Ectodermal cell (in vitro differentiated cells): ENCODE measurements around the gene CALN1.

Experiments
- H3K27ac ChIP-seq: 2 replicates; pipeline ENCODE4 v1.7.0; 2013; ENCODE audit warnings: mild to moderate bottlenecking, low read depth, low read length; ENCODE audit not compliant: insufficient read depth, poor library complexity, severe bottlenecking
- H3K27me3 ChIP-seq: 2 replicates; pipeline ENCODE4 v1.7.0; 2013; ENCODE audit warnings: mild to moderate bottlenecking, low read length; ENCODE audit not compliant: insufficient read depth, control insufficient read depth, poor library complexity, severe bottlenecking
- H3K36me3 ChIP-seq: one replicate; pipeline ENCODE4 v1.7.0; 2013; ENCODE audit warnings: low read length; ENCODE audit not compliant: control insufficient read depth, insufficient read depth
- H3K4me1 ChIP-seq: one replicate; pipeline ENCODE4 v1.7.0; 2013; ENCODE audit warnings: low read length; ENCODE audit not compliant: control insufficient read depth, insufficient read depth
- H3K4me3 ChIP-seq: 2 replicates; pipeline ENCODE4 v1.7.0; 2013; ENCODE audit warnings: low read depth, low read length, control low read depth; ENCODE audit not compliant: insufficient read depth
- H3K9me3 ChIP-seq: 2 replicates; pipeline ENCODE4 v1.7.0; 2013; ENCODE audit warnings: mild to moderate bottlenecking, low read length, moderate library complexity; ENCODE audit not compliant: control insufficient read depth
- WGBS, 2 experiments: methylation state at CpG; one replicate each; pipeline ENCODE4 v1.1.7; 2013; ENCODE audit warnings: missing lambda C conversion rate in 2 of 2; 5-methylcytosine and 5-hydroxymethylcytosine counted together

The CALN1 gene

GRCh38 chr7:72411419-72411818 lies 719 bp downstream of the CALN1 start:
- H3K4me3 ChIP-seq: no peak overlapping the region
- H3K27ac ChIP-seq: no peak overlapping the region
- WGBS, 2 experiments: 92 to 98% methylated on average over 4 of the region's 4 CpGs
- no peaks in the 10 kb centered on the region for H3K9me3 ChIP-seq
- no peaks in the 10 kb centered on the region for H3K4me1 ChIP-seq
- no peaks in the 10 kb centered on the region for H3K36me3 ChIP-seq
- H3K27me3 ChIP-seq: no peaks in the 10 kb centered on the region

- Histone ChIP-seq H3K27ac (no peak overlapping the region), H3K4me3 (no peak overlapping the region), H3K4me1 (no peaks in the 10 kb centered on the region), H3K36me3 (no peaks in the 10 kb centered on the region), H3K27me3 (no peaks in the 10 kb centered on the region), H3K9me3 (no peaks in the 10 kb centered on the region)
- 44 to 48% methylated on average over 3 of the region's 3 CpGs for WGBS, 2 experiments
Observed at GRCh38 chr7:72409638-72410015, 2.5 kb downstream of the CALN1 start.

- WGBS, 2 experiments: 95% methylated on average over 11 of the region's 11 CpGs
- Histone ChIP-seq H3K4me1 (no peaks in the 10 kb centered on the region), H3K4me3 (no peak overlapping the region), H3K27me3 (no peaks in the 10 kb centered on the region), H3K9me3 (no peaks in the 10 kb centered on the region), H3K27ac (no peak overlapping the region), H3K36me3 (no peaks in the 10 kb centered on the region)
Observed at GRCh38 chr7:72408966-72409637, 3.0 kb downstream of the CALN1 start.

GRCh38 chr7:72406820-72407403 lies 5.2 kb downstream of the CALN1 start:
- no peak overlapping the region for H3K27ac ChIP-seq
- 88 to 94% methylated on average over 4 of the region's 4 CpGs for WGBS, 2 experiments
- no peak overlapping the region for H3K4me3 ChIP-seq
- no peaks in the 10 kb centered on the region for H3K9me3 ChIP-seq
- no peaks in the 10 kb centered on the region for H3K4me1 ChIP-seq
- H3K36me3 ChIP-seq: no peaks in the 10 kb centered on the region
- no peaks in the 10 kb centered on the region for H3K27me3 ChIP-seq

- 93% methylated on average over 15 of the region's 15 CpGs for WGBS, 2 experiments
- Histone ChIP-seq H3K27me3 (no peaks in the 10 kb centered on the region), H3K9me3 (no peaks in the 10 kb centered on the region), H3K4me1 (no peaks in the 10 kb centered on the region), H3K36me3 (no peaks in the 10 kb centered on the region), H3K4me3 (no peak overlapping the region), H3K27ac (no peak overlapping the region)
Observed at GRCh38 chr7:72405871-72406270, 6.3 kb downstream of the CALN1 start.

GRCh38 chr7:72405418-72405817 lies 6.7 kb downstream of the CALN1 start:
- no peaks in the 10 kb centered on the region for H3K27me3 ChIP-seq
- H3K4me3 ChIP-seq: no peak overlapping the region
- H3K36me3 ChIP-seq: no peaks in the 10 kb centered on the region
- WGBS, 2 experiments: 92 to 95% methylated on average over 11 of the region's 11 CpGs
- no peaks in the 10 kb centered on the region for H3K4me1 ChIP-seq
- no peaks in the 10 kb centered on the region for H3K9me3 ChIP-seq
- no peak overlapping the region for H3K27ac ChIP-seq

GRCh38 chr7:72404743-72405142 lies 7.4 kb downstream of the CALN1 start:
- Histone ChIP-seq H3K4me1 (no peaks in the 10 kb centered on the region), H3K9me3 (no peaks in the 10 kb centered on the region), H3K27ac (no peak overlapping the region), H3K4me3 (no peak overlapping the region), H3K27me3 (no peaks in the 10 kb centered on the region), H3K36me3 (no peaks in the 10 kb centered on the region)
- WGBS, 2 experiments: 93 to 94% methylated on average over 5 of the region's 5 CpGs

- no peak overlapping the region for H3K27ac ChIP-seq
- H3K36me3 ChIP-seq: no peaks in the 10 kb centered on the region
- no peaks in the 10 kb centered on the region for H3K9me3 ChIP-seq
Observed at GRCh38 chr7:72403458-72404076, 8.6 kb downstream of the CALN1 start.

GRCh38 chr7:72394016-72394415 lies 18.1 kb downstream of the CALN1 start:
- Histone ChIP-seq H3K36me3 (no peaks in the 10 kb centered on the region), H3K4me3 (no peak overlapping the region), H3K27me3 (no peaks in the 10 kb centered on the region), H3K27ac (no peak overlapping the region), H3K9me3 (no peaks in the 10 kb centered on the region), H3K4me1 (no peaks in the 10 kb centered on the region)
- WGBS, 2 experiments: 20 to 100% methylated on average over 1 of the region's 1 CpG

More at GRCh38 chr7:72403458-72404076, 8.6 kb downstream of the CALN1 start:
- 93 to 94% methylated on average over 9 of the region's 9 CpGs for WGBS, 2 experiments
- no peaks in the 10 kb centered on the region for H3K27me3 ChIP-seq
- no peak overlapping the region for H3K4me3 ChIP-seq
- H3K4me1 ChIP-seq: no peaks in the 10 kb centered on the region

GRCh38 chr7:72391821-72392377 lies 20.2 kb downstream of the CALN1 start:
- WGBS, 2 experiments: 94 to 95% methylated on average over 7 of the region's 7 CpGs
- no peak overlapping the region for H3K4me3 ChIP-seq
- no peaks in the 10 kb centered on the region for H3K36me3 ChIP-seq
- no peaks in the 10 kb centered on the region for H3K9me3 ChIP-seq
- H3K27ac ChIP-seq: no peak overlapping the region
- H3K4me1 ChIP-seq: no peaks in the 10 kb centered on the region
- H3K27me3 ChIP-seq: no peaks in the 10 kb centered on the region
